Measurements from ENCODE around the gene DMD.

DNA sequence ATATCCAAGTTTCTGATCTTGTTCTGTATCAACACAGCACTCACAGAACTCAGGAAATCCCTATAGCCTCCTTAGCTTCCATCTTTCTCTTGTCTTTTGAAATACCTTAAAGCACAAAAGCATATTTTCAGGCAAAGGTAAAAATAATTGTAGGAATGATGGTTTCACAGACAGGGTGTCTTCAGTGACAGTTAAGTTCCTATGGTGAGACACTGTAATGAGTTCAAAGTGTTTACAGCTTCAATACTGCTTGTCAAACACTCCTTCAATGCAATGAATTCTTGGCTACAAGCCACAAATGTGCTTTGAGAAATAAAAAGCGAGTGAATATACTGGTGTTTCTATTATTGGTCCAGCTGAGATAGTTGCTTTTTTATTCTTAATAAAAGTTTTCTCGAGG is 466.0 kb downstream of the DMD start:
- TF ChIP-seq ZFP90 (CRISPR knock-in tag; IDR thresholded peaks at IDR 0.05; ENCODE audit: borderline replicate concordance): no peak
- TF ChIP-seq MTA3 (CRISPR knock-in tag; IDR thresholded peaks at IDR 0.05): no peak
- no peak for TF ChIP-seq KLF13 (CRISPR knock-in tag; IDR thresholded peaks at IDR 0.05)
- no peak for TF ChIP-seq DR1 (CRISPR knock-in tag; IDR thresholded peaks at IDR 0.05)
- TF ChIP-seq, protein P1, sequence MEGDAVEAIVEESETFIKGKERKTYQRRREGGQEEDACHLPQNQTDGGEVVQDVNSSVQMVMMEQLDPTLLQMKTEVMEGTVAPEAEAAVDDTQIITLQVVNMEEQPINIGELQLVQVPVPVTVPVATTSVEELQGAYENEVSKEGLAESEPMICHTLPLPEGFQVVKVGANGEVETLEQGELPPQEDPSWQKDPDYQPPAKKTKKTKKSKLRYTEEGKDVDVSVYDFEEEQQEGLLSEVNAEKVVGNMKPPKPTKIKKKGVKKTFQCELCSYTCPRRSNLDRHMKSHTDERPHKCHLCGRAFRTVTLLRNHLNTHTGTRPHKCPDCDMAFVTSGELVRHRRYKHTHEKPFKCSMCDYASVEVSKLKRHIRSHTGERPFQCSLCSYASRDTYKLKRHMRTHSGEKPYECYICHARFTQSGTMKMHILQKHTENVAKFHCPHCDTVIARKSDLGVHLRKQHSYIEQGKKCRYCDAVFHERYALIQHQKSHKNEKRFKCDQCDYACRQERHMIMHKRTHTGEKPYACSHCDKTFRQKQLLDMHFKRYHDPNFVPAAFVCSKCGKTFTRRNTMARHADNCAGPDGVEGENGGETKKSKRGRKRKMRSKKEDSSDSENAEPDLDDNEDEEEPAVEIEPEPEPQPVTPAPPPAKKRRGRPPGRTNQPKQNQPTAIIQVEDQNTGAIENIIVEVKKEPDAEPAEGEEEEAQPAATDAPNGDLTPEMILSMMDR (CRISPR knock-in tag; IDR thresholded peaks at IDR 0.05): no peak
- no peak for TF ChIP-seq EZH2 (conservative IDR thresholded peaks at IDR 0.05; ENCODE audit: low read depth, low read length)
- TF ChIP-seq SUZ12 (IDR thresholded peaks at IDR 0.05; ENCODE audit: low read depth, low read length): no peak
- TF ChIP-seq NPAS2 (CRISPR knock-in tag; IDR thresholded peaks at IDR 0.05; ENCODE audit: borderline replicate concordance): no peak
- TF ChIP-seq THYN1 (CRISPR knock-in tag; IDR thresholded peaks at IDR 0.05; ENCODE audit: borderline replicate concordance, low read depth): no peak
- no peak for TF ChIP-seq ATF1 (CRISPR knock-in tag; IDR thresholded peaks at IDR 0.05)

Measured in HepG2 (cell line).